Neuronal stem cell (in vitro differentiated cells): ENCODE measurements around the gene FAM193A.

Source experiments
- DNase-seq: peaks from one replicate; pipeline ENCODE4 v3.0.0-alpha.2; 2013; ENCODE audit warnings: low spot score
- H2AFZ ChIP-seq: one replicate; pipeline ENCODE4 v1.6.1; 2013; ENCODE audit warnings: mild to moderate bottlenecking, low read length, inconsistent platforms
- H2AK5ac ChIP-seq: 2 replicates; pipeline ENCODE4 v1.6.1; 2013; ENCODE audit warnings: low read depth, mild to moderate bottlenecking, inconsistent platforms, low read length, moderate library complexity, mixed read lengths
- H2BK120ac ChIP-seq: 2 replicates; pipeline ENCODE4 v1.6.1; 2013; ENCODE audit warnings: low read depth, mild to moderate bottlenecking, inconsistent platforms, low read length, moderate library complexity, mixed read lengths
- H2BK12ac ChIP-seq: one replicate; pipeline ENCODE4 v1.6.1; 2013; ENCODE audit warnings: low read length, inconsistent platforms
- H2BK15ac ChIP-seq: 2 replicates; pipeline ENCODE4 v1.6.1; 2013; ENCODE audit warnings: mild to moderate bottlenecking, low read length, inconsistent platforms, mixed read lengths
- H2BK5ac ChIP-seq: one replicate; pipeline ENCODE4 v1.6.1; 2013; ENCODE audit warnings: inconsistent platforms, mild to moderate bottlenecking, low read length, moderate library complexity
- H3K14ac ChIP-seq: one replicate; pipeline ENCODE4 v1.6.1; 2013; ENCODE audit warnings: low read length, inconsistent platforms
- H3K18ac ChIP-seq: 2 replicates; pipeline ENCODE4 v1.6.1; 2013; ENCODE audit warnings: low read length, inconsistent platforms
- H3K23ac ChIP-seq: 2 replicates; pipeline ENCODE4 v1.6.1; 2013; ENCODE audit warnings: low read depth, mild to moderate bottlenecking, mixed read lengths, low read length, inconsistent platforms; ENCODE audit not compliant: poor library complexity
- H3K27ac ChIP-seq: replicated peaks from 3 replicates; pipeline ENCODE4 v1.5.1; 2013; ENCODE audit warnings: low read length, inconsistent platforms
- H3K27me3 ChIP-seq, 3 experiments: 2 replicates each; pipeline ENCODE4 v1.6.1; 2013; ENCODE audit warnings: low read length in 3 of 3, mild to moderate bottlenecking in 2 of 3, inconsistent platforms in 1 of 3, low read depth in 1 of 3, mixed read lengths in 1 of 3, moderate library complexity in 1 of 3; ENCODE audit not compliant: control insufficient read depth in 3 of 3, insufficient read depth in 3 of 3
- H3K36me3 ChIP-seq, 2 donors: replicated peaks in 1 of 2; 2 replicates each; pipeline ENCODE4 v1.6.1; 2013; ENCODE audit warnings: low read length in 2 of 2; ENCODE audit not compliant: control insufficient read depth in 2 of 2, insufficient read depth in 2 of 2
- H3K4ac ChIP-seq: 2 replicates; pipeline ENCODE4 v1.6.1; 2013; ENCODE audit warnings: inconsistent platforms, mild to moderate bottlenecking, low read length, moderate library complexity
- H3K4me1 ChIP-seq, 2 donors: 1 replicate in 1 of 2; 2 replicates in 1 of 2; pipeline ENCODE4 v1.6.1; 2013; ENCODE audit warnings: low read length in 2 of 2, low read depth in 1 of 2; ENCODE audit not compliant: control insufficient read depth in 2 of 2, insufficient read depth in 1 of 2
- H3K4me2 ChIP-seq: one replicate; pipeline ENCODE4 v1.6.1; 2013; ENCODE audit warnings: mild to moderate bottlenecking, low read length, inconsistent platforms; ENCODE audit not compliant: insufficient read depth, poor library complexity, severe bottlenecking
- H3K4me3 ChIP-seq, 2 donors: 2 replicates each; pipeline ENCODE4 v1.5.1; 2013; ENCODE audit warnings: low read length in 2 of 2, mild to moderate bottlenecking in 2 of 2, inconsistent platforms in 1 of 2, moderate library complexity in 1 of 2
- H3K79me1 ChIP-seq: one replicate; pipeline ENCODE4 v1.6.1; 2013; ENCODE audit warnings: low read depth, mild to moderate bottlenecking, inconsistent platforms, low read length, moderate library complexity
- H3K9ac ChIP-seq: one replicate; pipeline ENCODE4 v1.6.1; 2013; ENCODE audit warnings: mild to moderate bottlenecking, low read depth, low read length, inconsistent platforms; ENCODE audit not compliant: poor library complexity
- H3K9me3 ChIP-seq, 2 donors: replicated peaks in 1 of 2; 2 replicates each; pipeline versions ENCODE3 to v1.6.1; 2013; ENCODE audit warnings: low read length in 2 of 2, mild to moderate bottlenecking in 2 of 2, inconsistent platforms in 1 of 2, low read depth in 1 of 2, mixed read lengths in 1 of 2, moderate library complexity in 1 of 2; ENCODE audit not compliant: control insufficient read depth in 2 of 2, insufficient read depth in 1 of 2
- H4K8ac ChIP-seq: one replicate; pipeline ENCODE4 v1.6.1; 2013; ENCODE audit warnings: low read depth, mild to moderate bottlenecking, inconsistent platforms, low read length, moderate library complexity
- H4K91ac ChIP-seq: one replicate; pipeline ENCODE4 v1.6.1; 2013; ENCODE audit warnings: low read length, low read depth, mild to moderate bottlenecking, inconsistent platforms; ENCODE audit not compliant: poor library complexity
- WGBS, 2 donors: extraction: QIAGEN DNeasy Blood & Tissue Kit; methylation state at CpG; one replicate each; pipeline ENCODE4 v1.1.7; 2013; ENCODE audit warnings: missing lambda C conversion rate in 2 of 2, mixed read lengths in 1 of 2; ENCODE audit not compliant: insufficient read length in 2 of 2, insufficient replicate concordance in 1 of 2; ENCODE audit errors: extremely low coverage in 2 of 2; 5-methylcytosine and 5-hydroxymethylcytosine counted together

FAM193A gene

DNA sequence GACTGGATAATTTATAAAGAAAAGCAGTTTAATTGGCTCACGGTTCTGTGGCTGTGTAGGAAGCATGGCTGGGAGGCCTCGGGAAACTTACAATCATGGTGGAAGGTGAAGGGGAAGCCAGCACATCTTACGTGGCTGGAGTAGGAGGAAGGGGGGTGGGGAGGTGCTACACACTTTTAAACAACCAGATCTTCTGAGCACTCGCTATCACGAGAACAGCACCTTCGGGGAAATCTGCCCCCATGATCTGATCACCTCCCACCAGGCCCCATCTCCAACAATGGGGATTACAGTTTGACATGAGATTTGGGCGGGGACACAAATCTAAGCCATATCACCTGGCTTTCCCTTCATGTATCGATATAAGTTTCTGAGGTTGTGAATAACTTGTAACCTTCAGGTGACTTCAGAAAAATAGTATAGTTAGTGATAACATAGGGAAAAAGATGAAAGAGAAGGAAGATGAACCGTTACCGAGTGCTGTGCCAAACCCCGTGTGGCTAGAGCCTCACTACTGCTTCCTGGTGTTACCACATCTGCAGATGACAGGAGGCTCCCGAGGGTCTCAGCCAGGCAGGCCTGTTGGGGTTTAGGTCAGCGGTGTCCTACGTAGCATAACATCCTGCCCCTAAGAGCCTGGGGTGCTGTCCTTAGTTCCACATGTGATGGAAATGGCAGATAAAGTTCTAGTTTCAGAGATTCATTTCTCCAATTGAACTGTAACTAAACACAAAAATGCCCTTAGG is 116.1 kb downstream of the FAM193A start:
- no peak for DNase-seq
- Histone ChIP-seq H3K36me3 (peaks cover 29 to 90% of the 10 kb centered on the region in 2 donors), H2BK120ac (no peak overlapping the region), H3K14ac (no peak overlapping the region), H3K4me3 (no peak overlapping the region), H3K4me2 (no peak overlapping the region), H2BK5ac (no peak overlapping the region), H2AFZ (no peak overlapping the region), H3K4me1 (peaks cover 0 to 2% of the 10 kb centered on the region in 2 donors), H2AK5ac (no peak overlapping the region), H2BK12ac (no peak overlapping the region), H4K8ac (no peak overlapping the region), H3K9ac (no peak overlapping the region), H3K23ac (no peak overlapping the region), H3K27me3 (no peaks in the 10 kb centered on the region), H2BK15ac (no peak overlapping the region), H3K18ac (no peak overlapping the region), H4K91ac (no peak overlapping the region), H3K27ac (no peak overlapping the region), H3K79me1 (peaks cover 2% of the 10 kb centered on the region), H3K4ac (no peak overlapping the region), H3K9me3 (peaks cover 2 to 13% of the 10 kb centered on the region in 2 donors)
- WGBS, 2 donors = no CpG with 5 or more reads among the region's 14 CpGs

GRCh38 chr4:2660596-2661211 is 124.3 kb downstream of the FAM193A start:
- no peak overlapping the region for H4K8ac ChIP-seq
- no peaks in the 10 kb centered on the region for H3K27me3 ChIP-seq
- WGBS, 2 donors = no CpG with 5 or more reads among the region's 8 CpGs
- no peak overlapping the region for H2BK120ac ChIP-seq
- H3K4me1 ChIP-seq = no peaks in the 10 kb centered on the region
- no peak overlapping the region for H2BK5ac ChIP-seq
- H3K18ac ChIP-seq = no peak overlapping the region
- no peak overlapping the region for H3K9ac ChIP-seq
- no peak for DNase-seq
- H2AK5ac ChIP-seq = no peak overlapping the region
- no peak overlapping the region for H4K91ac ChIP-seq
- H3K27ac ChIP-seq = peak overlapping the region; percentile 10
- no peaks in the 10 kb centered on the region for H3K9me3 ChIP-seq
- H2BK15ac ChIP-seq = no peak overlapping the region
- H3K4ac ChIP-seq = no peak overlapping the region
- H2BK12ac ChIP-seq = no peak overlapping the region
- H3K4me2 ChIP-seq = no peak overlapping the region
- no peak overlapping the region for H3K4me3 ChIP-seq
- H3K23ac ChIP-seq = no peak overlapping the region
- no peak overlapping the region for H3K14ac ChIP-seq
- H3K79me1 ChIP-seq = no peaks in the 10 kb centered on the region
- no peak overlapping the region for H2AFZ ChIP-seq
- peaks cover 35 to 91% of the 10 kb centered on the region in 2 donors for H3K36me3 ChIP-seq

GRCh38 chr4:2662598-2662997 is 126.2 kb downstream of the FAM193A start:
- H2BK120ac ChIP-seq = no peak overlapping the region
- no peak overlapping the region for H2AK5ac ChIP-seq
- H3K27ac ChIP-seq = no peak overlapping the region
- no peaks in the 10 kb centered on the region for H3K9me3 ChIP-seq
- no peaks in the 10 kb centered on the region for H3K79me1 ChIP-seq
- H4K91ac ChIP-seq = no peak overlapping the region
- no peaks in the 10 kb centered on the region for H3K27me3 ChIP-seq
- no peaks in the 10 kb centered on the region for H3K4me1 ChIP-seq
- no peak overlapping the region for H2BK15ac ChIP-seq
- H3K14ac ChIP-seq = no peak overlapping the region
- DNase-seq = no peak
- no peak overlapping the region for H3K9ac ChIP-seq
- no peak overlapping the region for H4K8ac ChIP-seq
- H3K4ac ChIP-seq = no peak overlapping the region
- no peak overlapping the region for H3K4me3 ChIP-seq
- H3K4me2 ChIP-seq = no peak overlapping the region
- no peak overlapping the region for H3K23ac ChIP-seq
- no peak overlapping the region for H2BK5ac ChIP-seq
- H3K36me3 ChIP-seq = peaks cover 37 to 96% of the 10 kb centered on the region in 2 donors
- WGBS, 2 donors = no CpG with 5 or more reads among the region's 4 CpGs
- no peak overlapping the region for H2BK12ac ChIP-seq
- no peak overlapping the region for H3K18ac ChIP-seq
- no peak overlapping the region for H2AFZ ChIP-seq

DNA sequence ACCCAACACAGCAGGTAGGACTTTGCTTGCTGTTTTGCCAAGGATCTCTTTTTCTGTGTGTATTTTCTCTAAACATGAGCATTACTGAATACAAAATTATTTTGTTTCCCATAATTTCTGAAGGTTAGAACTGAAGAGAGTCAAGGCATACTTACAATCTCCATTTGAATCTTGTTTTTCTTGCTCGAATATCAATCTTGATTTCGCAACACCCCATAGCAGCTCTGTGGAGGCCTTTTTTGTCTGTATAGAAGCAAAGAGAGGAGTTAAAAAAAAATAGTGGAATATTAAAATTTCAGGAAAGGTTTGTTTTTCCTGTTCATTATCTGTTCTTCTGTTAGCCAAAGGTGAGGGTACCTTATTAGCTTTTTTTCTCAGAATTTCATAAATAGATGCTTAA is 126.8 kb downstream of the FAM193A start:
- H2BK12ac ChIP-seq = no peak overlapping the region
- H3K79me1 ChIP-seq = no peaks in the 10 kb centered on the region
- H4K91ac ChIP-seq = no peak overlapping the region
- H2BK5ac ChIP-seq = no peak overlapping the region
- no peaks in the 10 kb centered on the region for H3K27me3 ChIP-seq
- H3K9me3 ChIP-seq = no peaks in the 10 kb centered on the region
- no peak overlapping the region for H3K9ac ChIP-seq
- H3K4me1 ChIP-seq = no peaks in the 10 kb centered on the region
- no peak overlapping the region for H3K4me2 ChIP-seq
- no peak overlapping the region for H3K18ac ChIP-seq
- DNase-seq = no peak
- no peak overlapping the region for H2BK120ac ChIP-seq
- H2AFZ ChIP-seq = no peak overlapping the region
- H3K14ac ChIP-seq = no peak overlapping the region
- H3K23ac ChIP-seq = no peak overlapping the region
- H3K27ac ChIP-seq = no peak overlapping the region
- H2BK15ac ChIP-seq = no peak overlapping the region
- H2AK5ac ChIP-seq = no peak overlapping the region
- H3K4ac ChIP-seq = no peak overlapping the region
- H4K8ac ChIP-seq = no peak overlapping the region
- no CpG with 5 or more reads among the region's 2 CpGs for WGBS, 2 donors
- H3K36me3 ChIP-seq = peaks cover 33 to 94% of the 10 kb centered on the region in 2 donors
- H3K4me3 ChIP-seq = no peak overlapping the region
